H1 (cell line): ENCODE data around the gene DIDO1. TPM values are rescaled to one million over a fixed set of nuclear protein-coding genes. Genes with fewer than 3 reads are reported as not detected.

Experiments used
- CTCF ChIA-PET: fragments of 300-600 bp; sonication (Branson Sonifier 250); formaldehyde crosslinking; loops from one replicate; lab custom pipeline; 2021; ENCODE audit not compliant: partially characterized antibody; lab: Charles Lee
- POLR2A ChIA-PET: fragments of 300-600 bp; sonication (Branson Sonifier 250); formaldehyde crosslinking; loops from one replicate; lab custom pipeline; 2021; ENCODE audit warnings: inconsistent platforms; ENCODE audit not compliant: partially characterized antibody; lab: Charles Lee
- DNase-seq, 2 experiments: peaks; one replicate each; pipeline versions ENCODE4 v3.0.0 to v3.0.0-alpha.2; 2010 to 2022; ENCODE audit warnings: low spot score in 2 of 2, low read depth in 1 of 2, mixed read lengths in 1 of 2
- FAIRE-seq: peaks from 2 replicates; lab custom pipeline; 2011; peaks lifted over from hg19 to GRCh38; lab: Jason Lieb, UNC
- H2AFZ ChIP-seq: 2 replicates; pipeline ENCODE4 v1.8.1; 2012; ENCODE audit warnings: low read length, inconsistent platforms
- H2AK5ac ChIP-seq: 2 replicates; pipeline ENCODE4 v1.6.1; 2013; ENCODE audit warnings: low read depth, low read length
- H2BK120ac ChIP-seq: replicated peaks from 2 replicates; pipeline ENCODE3; 2013; ENCODE audit warnings: low read depth, low read length, inconsistent platforms
- H2BK12ac ChIP-seq: 2 replicates; pipeline ENCODE4 v1.6.1; 2013; ENCODE audit warnings: low read depth, low read length
- H2BK15ac ChIP-seq: 2 replicates; pipeline ENCODE4 v1.6.1; 2013; ENCODE audit warnings: low read length
- H2BK20ac ChIP-seq: 2 replicates; pipeline ENCODE4 v1.6.1; 2013; ENCODE audit warnings: low read length
- H2BK5ac ChIP-seq: 2 replicates; pipeline ENCODE4 v1.6.1; 2013; ENCODE audit warnings: low read depth, low read length
- H3K14ac ChIP-seq: 2 replicates; pipeline ENCODE4 v1.6.1; 2013; ENCODE audit warnings: inconsistent platforms; ENCODE audit not compliant: insufficient read length
- H3K18ac ChIP-seq: 2 replicates; pipeline ENCODE4 v1.6.1; 2013; ENCODE audit warnings: low read length; ENCODE audit errors: extremely low read depth
- H3K23ac ChIP-seq: 2 replicates; pipeline ENCODE4 v1.6.1; 2013; ENCODE audit warnings: inconsistent platforms; ENCODE audit not compliant: insufficient read length
- H3K23me2 ChIP-seq: 2 replicates; pipeline ENCODE4 v1.6.1; 2013; ENCODE audit warnings: low read depth, low read length
- H3K27ac ChIP-seq: 2 replicates; pipeline ENCODE4 v1.6.1; 2011; ENCODE audit warnings: low read depth, low read length, inconsistent platforms
- H3K27me3 ChIP-seq, 4 experiments: replicated peaks in 1 of 4; 1 replicate in 1 of 4; 2 replicates in 3 of 4; pipeline versions ENCODE4 v1.6.1 to v1.8.1; 2011 to 2013; ENCODE audit warnings: low read length in 3 of 4, mild to moderate bottlenecking in 3 of 4, inconsistent platforms in 2 of 4, mixed read lengths in 2 of 4, moderate library complexity in 1 of 4; ENCODE audit not compliant: control insufficient read depth in 3 of 4, insufficient read depth in 3 of 4; ENCODE audit errors: extremely low read depth in 1 of 4
- H3K36me3 ChIP-seq, 4 experiments: 2 replicates each; pipeline versions ENCODE4 v1.6.1 to v1.8.1; 2011 to 2013; ENCODE audit warnings: mild to moderate bottlenecking in 4 of 4, low read length in 3 of 4, moderate library complexity in 2 of 4, control low read depth in 1 of 4, inconsistent platforms in 1 of 4; ENCODE audit not compliant: insufficient read depth in 4 of 4, control insufficient read depth in 2 of 4
- H3K4ac ChIP-seq: replicated peaks from 2 replicates; pipeline ENCODE3; 2013; ENCODE audit warnings: low read length, low read depth, mixed read lengths, inconsistent platforms; ENCODE audit not compliant: insufficient read length
- H3K4me1 ChIP-seq, 4 experiments: replicated peaks in 1 of 4; 1 replicate in 1 of 4; 2 replicates in 3 of 4; pipeline versions ENCODE4 v1.6.1 to v1.8.1; 2011 to 2013; ENCODE audit warnings: low read length in 3 of 4, inconsistent platforms in 2 of 4, mixed read lengths in 1 of 4; ENCODE audit not compliant: insufficient read depth in 4 of 4, control insufficient read depth in 3 of 4
- H3K4me2 ChIP-seq, 2 experiments: 2 replicates each; pipeline versions ENCODE4 v1.6.1 to v1.8.1; 2011 to 2013; ENCODE audit warnings: low read depth in 2 of 2, low read length in 2 of 2, control low read depth in 1 of 2, inconsistent platforms in 1 of 2, mild to moderate bottlenecking in 1 of 2; ENCODE audit not compliant: insufficient read depth in 1 of 2
- H3K4me3 ChIP-seq, 4 experiments: fragments of 200-600, 300-600 bp in 1 of 4; sonication (generic), shearing (Covaris generic), sonication (Bioruptor Twin) in 1 of 4; 2 replicates each; pipeline versions ENCODE4 v1.5.1 to v1.8.1; 2011 to 2016; ENCODE audit warnings: low read length in 4 of 4, low read depth in 3 of 4, control low read depth in 2 of 4, inconsistent platforms in 2 of 4, mild to moderate bottlenecking in 2 of 4, mixed read lengths in 1 of 4, moderate library complexity in 1 of 4; ENCODE audit not compliant: insufficient read depth in 2 of 4; ENCODE audit errors: extremely low read depth in 1 of 4
- H3K56ac ChIP-seq: replicated peaks from 2 replicates; pipeline ENCODE3; 2013; ENCODE audit warnings: low read depth, mild to moderate bottlenecking, mixed read lengths, low read length, inconsistent platforms; ENCODE audit not compliant: insufficient read length
- H3K79me1 ChIP-seq: 2 replicates; pipeline ENCODE4 v1.6.1; 2013; ENCODE audit warnings: low read depth, low read length, control low read depth
- H3K79me2 ChIP-seq, 2 experiments: 2 replicates each; pipeline versions ENCODE4 v1.6.1 to v1.8.1; 2012 to 2013; ENCODE audit warnings: low read length in 2 of 2, mild to moderate bottlenecking in 2 of 2, inconsistent platforms in 1 of 2; ENCODE audit not compliant: insufficient read depth in 2 of 2, control insufficient read depth in 1 of 2
- H3K9ac ChIP-seq, 4 experiments: replicated peaks in 1 of 4; 1 replicate in 1 of 4; 2 replicates in 3 of 4; pipeline versions ENCODE4 v1.6.1 to v1.8.1; 2011 to 2013; ENCODE audit warnings: low read depth in 3 of 4, low read length in 3 of 4, control low read depth in 2 of 4, mild to moderate bottlenecking in 2 of 4, moderate library complexity in 2 of 4, inconsistent platforms in 1 of 4; ENCODE audit errors: extremely low read depth in 1 of 4
- H3K9me3 ChIP-seq, 2 experiments: 2 replicates each; pipeline versions ENCODE4 v1.6.1 to v1.8.1; 2012 to 2013; ENCODE audit warnings: mild to moderate bottlenecking in 2 of 2, moderate library complexity in 2 of 2, control low read depth in 1 of 2, inconsistent platforms in 1 of 2, low read depth in 1 of 2, low read length in 1 of 2, mixed read lengths in 1 of 2; ENCODE audit not compliant: insufficient read depth in 2 of 2
- H4K20me1 ChIP-seq, 2 experiments: replicated peaks in 1 of 2; 2 replicates each; pipeline versions ENCODE3 to v1.8.1; 2011 to 2013; ENCODE audit warnings: inconsistent platforms in 2 of 2, low read length in 2 of 2, mild to moderate bottlenecking in 1 of 2; ENCODE audit not compliant: insufficient read depth in 2 of 2, control insufficient read depth in 1 of 2
- H4K5ac ChIP-seq: 2 replicates; pipeline ENCODE4 v1.6.1; 2013; ENCODE audit warnings: low read length, low read depth, mixed read lengths, inconsistent platforms; ENCODE audit not compliant: insufficient read length
- H4K8ac ChIP-seq: 2 replicates; pipeline ENCODE4 v1.8.0; 2013; ENCODE audit warnings: mild to moderate bottlenecking, moderate library complexity, low read length, inconsistent platforms; ENCODE audit not compliant: insufficient read depth; ENCODE audit errors: extremely low read depth
- H4K91ac ChIP-seq: replicated peaks from 2 replicates; pipeline ENCODE3; 2013; ENCODE audit warnings: low read length, mixed read lengths, inconsistent platforms; ENCODE audit not compliant: insufficient read length
- BACH1 ChIP-seq: IDR thresholded peaks from 2 replicates; pipeline ENCODE4 v1.6.1; 2012; ENCODE audit warnings: low read length, improper control_type of control experiment
- CBX5 ChIP-seq: fragments of 300-800, 300-1000 bp; sonication (generic); IDR thresholded peaks from 2 replicates; pipeline ENCODE4 v1.7.1; 2016; ENCODE audit warnings: antibody characterized with exemption, low read length, low read depth
- EP300 ChIP-seq, 2 experiments: IDR thresholded peaks; 1 replicate in 1 of 2; 2 replicates in 1 of 2; pipeline ENCODE4 v1.6.1; 2011 to 2012; ENCODE audit warnings: low read depth in 2 of 2, low read length in 2 of 2, mild to moderate bottlenecking in 2 of 2, borderline replicate concordance in 1 of 2, inconsistent platforms in 1 of 2, moderate library complexity in 1 of 2
- GTF2F1 ChIP-seq: IDR thresholded peaks from 2 replicates; pipeline ENCODE4 v1.6.1; 2012; ENCODE audit warnings: low read depth, low read length, improper control_type of control experiment, borderline replicate concordance
- HDAC6 ChIP-seq: IDR thresholded peaks from one replicate; pipeline ENCODE4 v1.7.1; 2012; ENCODE audit warnings: low read depth, mild to moderate bottlenecking, inconsistent platforms, low read length, moderate library complexity
- JUND ChIP-seq: IDR thresholded peaks from 2 replicates; pipeline ENCODE4 v1.6.1; 2011; ENCODE audit warnings: mild to moderate bottlenecking, improper control_type of control experiment, low read length
- KDM4A ChIP-seq: IDR thresholded peaks from one replicate; pipeline ENCODE4 v1.7.1; 2012; ENCODE audit warnings: low read depth, mild to moderate bottlenecking, moderate library complexity, low read length, inconsistent platforms; ENCODE audit not compliant: severe bottlenecking
- SIRT6 ChIP-seq: IDR thresholded peaks from one replicate; pipeline ENCODE4 v1.7.1; 2012; ENCODE audit warnings: low read length, inconsistent platforms
- SP1 ChIP-seq: IDR thresholded peaks from 2 replicates; pipeline ENCODE4 v1.6.1; 2011; ENCODE audit warnings: low read depth, low read length
- SP2 ChIP-seq: IDR thresholded peaks from 2 replicates; pipeline ENCODE4 v1.6.1; 2012; ENCODE audit warnings: mild to moderate bottlenecking, low read length, inconsistent platforms
- YY1 ChIP-seq: IDR thresholded peaks from 2 replicates; pipeline ENCODE4 v1.6.1; 2011; ENCODE audit warnings: low read depth, mild to moderate bottlenecking, low read length
- WGBS, 2 experiments: shearing (Covaris generic) in 1 of 2; methylation state at CpG; one replicate each; pipeline versions ENCODE4 v1.1.6 to v1.1.7; 2013 to 2015; ENCODE audit warnings: low lambda C conversion rate in 2 of 2, mixed read lengths in 2 of 2, inconsistent platforms in 1 of 2, low coverage in 1 of 2, missing lambda C conversion rate in 1 of 2; ENCODE audit not compliant: insufficient replicate concordance in 2 of 2, insufficient coverage in 1 of 2, insufficient read length in 1 of 2; ENCODE audit errors: extremely low coverage in 1 of 2, missing lambda C conversion rate in 1 of 2; 5-methylcytosine and 5-hydroxymethylcytosine counted together
- polyA plus RNA-seq, 7 experiments: library from polyadenylated mRNA; depleted of rRNA in 3 of 7; stranded (reverse) in 5 of 7; unstranded in 2 of 7; fragments of >200 nt in 5 of 7; fragments of 200-250 nt in 2 of 7; gene quantifications; 1 replicate in 5 of 7; 2 replicates in 1 of 7; 4 replicates in 1 of 7; pipeline versions ENCODE4 v1.2.1 to v1.2.3, GENCODE V29; 2011 to 2013; ENCODE audit warnings: missing spikeins in 2 of 7, mixed read lengths in 2 of 7
- total RNA-seq: library from RNA; stranded (reverse); fragmentation: NEBNext Ultra II Directional; extraction: Animal tissue kit (Norgen Biotek cat#: 25700); gene quantifications from 2 replicates; pipeline ENCODE4 v1.2.1, GENCODE V29; 2021
- TF ChIP-seq, protein P1 (sequence below): IDR thresholded peaks from 2 replicates; pipeline ENCODE4 v1.6.1; 2012; ENCODE audit warnings: low read length, inconsistent platforms

Gene DIDO1
- total and polyA plus RNA-seq, 2 of the 8 experiments (the other 6 are each of a cell fraction or from before 2014, with no cell fraction given): 53.6 to 82.8 TPM

DNA sequence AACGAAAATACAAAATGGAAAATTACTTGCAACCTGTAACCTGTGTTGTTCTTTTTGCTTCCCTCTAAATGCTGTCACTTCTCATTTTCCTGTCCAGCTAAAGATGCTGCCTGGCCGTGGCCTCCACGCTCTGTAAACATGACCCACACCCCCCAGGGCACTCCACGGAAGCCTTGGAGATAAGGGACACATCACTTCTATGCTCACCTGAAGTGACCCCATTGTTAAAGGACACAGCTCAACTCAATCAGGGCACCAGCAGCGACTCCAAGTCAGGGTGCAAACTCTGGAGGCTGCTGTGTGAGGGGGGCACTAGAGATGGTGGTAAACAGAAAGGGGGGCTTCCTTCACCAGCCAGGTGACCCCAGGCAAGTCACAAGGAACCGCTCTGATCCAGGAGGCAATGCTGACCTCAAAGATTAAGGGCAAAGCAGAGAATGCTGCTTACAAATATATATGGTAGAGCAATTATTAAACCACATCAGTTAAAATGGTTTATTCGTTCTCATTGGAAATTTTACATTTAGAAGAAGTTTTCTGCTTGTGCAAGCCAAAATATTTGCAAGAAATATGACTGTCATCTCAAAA lies 13.2 kb downstream of the DIDO1 start:
- CTCF ChIA-PET: interaction anchor here (1.0 to 4.0 kb wide), 7 partner anchors 10 to 52 kb away, joined by 3 to 35 read pairs (median 6); partner anchors contain the start of gene DIDO1
- TF ChIP-seq CBX5: no peak
- no peak for TF ChIP-seq HDAC6
- TF ChIP-seq GTF2F1: no peak
- TF ChIP-seq YY1: no peak
- TF ChIP-seq BACH1: no peak
- TF ChIP-seq SP1: no peak
- no peak for TF ChIP-seq EP300 (IDR thresholded peaks at IDR 0.05; ENCODE audit: borderline replicate concordance in 1 of 2, low read depth in 2 of 2, low read length in 2 of 2)
- TF ChIP-seq, protein P1, sequence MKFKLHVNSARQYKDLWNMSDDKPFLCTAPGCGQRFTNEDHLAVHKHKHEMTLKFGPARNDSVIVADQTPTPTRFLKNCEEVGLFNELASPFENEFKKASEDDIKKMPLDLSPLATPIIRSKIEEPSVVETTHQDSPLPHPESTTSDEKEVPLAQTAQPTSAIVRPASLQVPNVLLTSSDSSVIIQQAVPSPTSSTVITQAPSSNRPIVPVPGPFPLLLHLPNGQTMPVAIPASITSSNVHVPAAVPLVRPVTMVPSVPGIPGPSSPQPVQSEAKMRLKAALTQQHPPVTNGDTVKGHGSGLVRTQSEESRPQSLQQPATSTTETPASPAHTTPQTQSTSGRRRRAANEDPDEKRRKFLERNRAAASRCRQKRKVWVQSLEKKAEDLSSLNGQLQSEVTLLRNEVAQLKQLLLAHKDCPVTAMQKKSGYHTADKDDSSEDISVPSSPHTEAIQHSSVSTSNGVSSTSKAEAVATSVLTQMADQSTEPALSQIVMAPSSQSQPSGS: no peak
- TF ChIP-seq JUND: no peak
- no peak for TF ChIP-seq KDM4A
- no peak for TF ChIP-seq SIRT6
- TF ChIP-seq SP2: no peak

More for the DNA sequence above, 13.2 kb downstream of the DIDO1 start:
- H3K56ac ChIP-seq: no peak overlapping the region
- H3K27me3 ChIP-seq: no peaks in the 10 kb centered on the region
- H3K9ac ChIP-seq: no peak overlapping the region
- H3K23me2 ChIP-seq: no peaks in the 10 kb centered on the region
- H3K79me2 ChIP-seq: peaks cover 43 to 99% of the 10 kb centered on the region in 2 experiments
- H4K8ac ChIP-seq: peak overlapping the region; percentile 28; the same call in 1 of the 2 replicates
- no peak overlapping the region for H3K4ac ChIP-seq
- WGBS, 2 experiments: 96% methylated on average over 6 of the region's 7 CpGs; no CpG with 5 or more reads in 1 of the 2 experiments
- H3K9me3 ChIP-seq: no peaks in the 10 kb centered on the region
- H3K23ac ChIP-seq: no peak overlapping the region
- peaks cover 11 to 25% (median 23%) of the 10 kb centered on the region in 4 experiments; a peak in 6 of 7 replicates for H3K4me1 ChIP-seq
- H3K4me2 ChIP-seq: no peak overlapping the region
- FAIRE-seq (no peak), DNase-seq (no peak)
- H2BK12ac ChIP-seq: no peak overlapping the region
- H2BK15ac ChIP-seq: no peak overlapping the region
- H4K91ac ChIP-seq: no peak overlapping the region
- H2AFZ ChIP-seq: no peak overlapping the region
- POLR2A ChIA-PET: interaction anchor here (1.2 to 20.3 kb wide), 4 partner anchors 12 to 29 kb away, joined by 3 to 363 read pairs (median 104); partner anchors contain the start of genes DIDO1 and GID8
- no peak overlapping the region for H2BK120ac ChIP-seq
- H3K14ac ChIP-seq: no peak overlapping the region
- no peak overlapping the region for H3K4me3 ChIP-seq
- peaks cover 18 to 50% (median 43%) of the 10 kb centered on the region in 4 experiments for H3K36me3 ChIP-seq
- no peak overlapping the region for H2AK5ac ChIP-seq
- peaks cover 19% of the 10 kb centered on the region for H3K79me1 ChIP-seq
- H3K27ac ChIP-seq: no peak overlapping the region; the same call in 1 of the 2 replicates
- H2BK5ac ChIP-seq: no peak overlapping the region
- H4K20me1 ChIP-seq: peaks cover 50 to 70% of the 10 kb centered on the region in 2 experiments
- no peak overlapping the region for H2BK20ac ChIP-seq
- no peak overlapping the region for H3K18ac ChIP-seq
- no peak overlapping the region for H4K5ac ChIP-seq
